ENCODE data around the gene SLC9A5. TPM values are rescaled to one million over a fixed set of nuclear protein-coding genes. Genes with fewer than 3 reads are reported as not detected.

The SLC9A5 gene
- total and polyA plus RNA-seq, 7 experiments from 2014 or later, result 0.11 to 3.7 (median 1.7) TPM

DNA sequence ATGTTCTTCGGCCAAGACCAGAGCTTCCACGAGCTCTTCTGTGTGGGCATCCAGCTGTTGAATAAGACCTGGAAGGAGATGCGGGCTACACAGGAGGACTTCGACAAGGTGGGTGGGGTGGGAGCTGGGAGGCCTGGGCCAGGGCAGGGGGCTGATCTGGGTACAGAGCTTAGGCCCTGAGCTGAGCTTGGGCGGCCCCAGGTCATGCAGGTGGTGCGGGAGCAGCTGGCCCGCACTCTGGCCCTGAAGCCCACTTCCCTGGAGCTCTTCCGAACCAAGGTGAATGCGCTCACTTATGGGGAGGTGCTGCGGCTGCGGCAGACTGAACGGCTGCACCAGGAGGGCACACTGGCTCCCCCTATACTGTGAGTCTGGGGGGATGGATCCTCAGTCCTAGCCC is 46.4 kb upstream of the SLC9A5 start:
- ChIA-PET POLR2A (interaction anchor here (1.1 kb wide), 1 partner anchor 9 kb away, joined by 3 read pairs; no protein-coding TSS in a partner anchor), CTCF (no interaction called here)
- no peak for DNase-seq
- H3K27ac ChIP-seq (ENCODE audit: low read depth, low read length), result no peak overlapping the region
- Mint-ChIP-seq H3K4me3 (no peak overlapping the region), H3K4me1 (peaks cover 0 to 8% (median 0%) of the 10 kb centered on the region in 7 donors), H3K27me3 (no peaks in the 10 kb centered on the region), H3K9me3 (no peaks in the 10 kb centered on the region), H3K27ac (no peak overlapping the region), H3K36me3 (peaks cover 0 to 3% (median 0%) of the 10 kb centered on the region in 5 donors)
- H3K27me3 ChIP-seq (ENCODE audit: control insufficient read depth in 2 of 2, insufficient read depth in 2 of 2, low read length in 2 of 2), result no peaks in the 10 kb centered on the region
- no peak for ATAC-seq
- H3K9me3 ChIP-seq (ENCODE audit: control insufficient read depth in 2 of 3, low read length in 3 of 3), result no peaks in the 10 kb centered on the region
- no peak overlapping the region for H3K4me3 ChIP-seq (ENCODE audit: low read length)
- no peaks in the 10 kb centered on the region for H3K4me1 ChIP-seq (ENCODE audit: control insufficient read depth in 2 of 2, insufficient read depth in 2 of 2, low read length in 2 of 2)
- intact Hi-C loops (cut with micrococcal nuclease), result no loop called here
- peaks cover 0 to 60% (median 5%) of the 10 kb centered on the region in 3 experiments for H3K36me3 ChIP-seq (ENCODE audit: control insufficient read depth in 2 of 3, insufficient read depth in 3 of 3, low read length in 3 of 3)

DNA sequence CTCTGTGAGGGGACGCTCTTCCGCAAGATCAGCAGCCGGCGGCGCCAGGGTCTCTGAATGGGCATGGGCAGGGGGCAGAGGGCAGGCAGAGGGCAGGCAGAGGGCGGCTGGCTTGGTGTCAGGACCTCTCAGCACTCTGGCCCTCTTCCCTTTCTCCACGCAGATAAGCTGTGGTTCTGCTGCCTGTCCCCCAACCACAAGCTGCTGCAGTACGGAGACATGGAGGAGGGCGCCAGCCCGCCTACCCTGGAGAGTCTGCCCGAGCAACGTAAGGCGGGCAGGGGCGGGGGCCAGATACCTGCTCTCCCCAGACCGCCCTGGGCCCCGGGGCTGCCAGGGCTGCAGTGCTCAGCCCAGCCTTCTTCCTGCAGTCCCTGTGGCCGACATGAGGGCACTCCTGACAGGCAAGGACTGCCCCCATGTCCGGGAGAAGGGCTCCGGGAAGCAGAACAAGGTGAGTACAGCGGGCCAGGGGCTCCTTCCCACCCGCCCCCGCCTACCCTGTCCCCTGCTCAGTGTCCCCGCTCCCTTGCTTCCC is 45.8 kb upstream of the SLC9A5 start:
- Histone ChIP-seq H3K4me3 (ENCODE audit: low read length) (no peak overlapping the region), H3K27ac (ENCODE audit: low read depth, low read length) (no peak overlapping the region), H3K9me3 (ENCODE audit: control insufficient read depth in 2 of 3, low read length in 3 of 3) (no peaks in the 10 kb centered on the region), H3K36me3 (ENCODE audit: control insufficient read depth in 2 of 3, insufficient read depth in 3 of 3, low read length in 3 of 3) (peaks cover 0 to 54% (median 3%) of the 10 kb centered on the region in 3 experiments), H3K27me3 (ENCODE audit: control insufficient read depth in 2 of 2, insufficient read depth in 2 of 2, low read length in 2 of 2) (no peaks in the 10 kb centered on the region), H3K4me1 (ENCODE audit: control insufficient read depth in 2 of 2, insufficient read depth in 2 of 2, low read length in 2 of 2) (no peaks in the 10 kb centered on the region)
- DNase-seq, result no peak
- H3K4me3 Mint-ChIP-seq, result no peak overlapping the region
- ChIA-PET POLR2A (interaction anchor here (1.1 kb wide), 1 partner anchor 10 kb away, joined by 3 read pairs; no protein-coding TSS in a partner anchor), CTCF (no interaction called here)
- H3K27me3 Mint-ChIP-seq, result no peaks in the 10 kb centered on the region
- intact Hi-C loops (cut with micrococcal nuclease), result no loop called here
- H3K4me1 Mint-ChIP-seq, result peaks cover 0 to 5% (median 0%) of the 10 kb centered on the region in 7 donors
- ATAC-seq, result no peak
- no peaks in the 10 kb centered on the region for H3K9me3 Mint-ChIP-seq
- H3K27ac Mint-ChIP-seq, result no peak overlapping the region
- peaks cover 0 to 3% (median 0%) of the 10 kb centered on the region in 5 donors for H3K36me3 Mint-ChIP-seq

DNA sequence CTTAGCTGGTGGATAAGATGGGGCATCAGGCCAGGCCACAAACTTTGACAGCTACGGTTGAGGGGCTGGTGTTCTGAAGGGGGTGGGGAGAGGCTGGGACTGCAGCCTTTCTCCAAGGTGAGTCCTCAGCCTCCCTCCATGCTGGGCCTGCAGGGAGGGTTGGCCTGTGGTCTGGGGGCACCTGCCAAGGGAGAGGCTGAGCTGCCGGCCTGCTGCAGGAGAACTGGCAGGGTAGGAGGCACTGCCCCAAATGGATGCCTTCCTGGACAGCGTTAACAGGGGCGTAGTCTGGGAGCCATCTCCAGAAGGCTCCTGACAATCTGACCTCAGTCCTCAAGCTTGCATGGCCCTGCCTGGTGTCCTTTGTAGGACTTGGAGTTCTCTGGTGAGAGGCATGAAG is 44.7 kb upstream of the SLC9A5 start:
- H3K27ac ChIP-seq (ENCODE audit: low read depth, low read length), result no peak overlapping the region
- H3K4me3 ChIP-seq (ENCODE audit: low read length), result no peak overlapping the region
- no peaks in the 10 kb centered on the region for H3K27me3 ChIP-seq (ENCODE audit: control insufficient read depth in 2 of 2, insufficient read depth in 2 of 2, low read length in 2 of 2)
- intact Hi-C loops (cut with micrococcal nuclease), result no loop called here
- no peak overlapping the region for H3K4me3 Mint-ChIP-seq
- peaks cover 0 to 1% (median 0%) of the 10 kb centered on the region in 11 donors for H3K9me3 Mint-ChIP-seq
- DNase-seq (no peak), ATAC-seq (no peak)
- POLR2A ChIA-PET, result interaction anchor here (1.5 kb wide), 1 partner anchor 10 kb away, joined by 3 read pairs; no protein-coding TSS in a partner anchor
- peaks cover 0 to 3% (median 0%) of the 10 kb centered on the region in 5 donors for H3K36me3 Mint-ChIP-seq
- H3K4me1 Mint-ChIP-seq, result peaks cover 0 to 5% (median 0%) of the 10 kb centered on the region in 7 donors
- CTCF ChIA-PET, result no interaction called here
- no peak overlapping the region for H3K27ac Mint-ChIP-seq
- no peaks in the 10 kb centered on the region for H3K27me3 Mint-ChIP-seq
- H3K36me3 ChIP-seq (ENCODE audit: control insufficient read depth in 2 of 3, insufficient read depth in 3 of 3, low read length in 3 of 3), result peaks cover 0 to 45% (median 3%) of the 10 kb centered on the region in 3 experiments
- H3K4me1 ChIP-seq (ENCODE audit: control insufficient read depth in 2 of 2, insufficient read depth in 2 of 2, low read length in 2 of 2), result no peaks in the 10 kb centered on the region
- no peaks in the 10 kb centered on the region for H3K9me3 ChIP-seq (ENCODE audit: control insufficient read depth in 2 of 3, low read length in 3 of 3)

DNA sequence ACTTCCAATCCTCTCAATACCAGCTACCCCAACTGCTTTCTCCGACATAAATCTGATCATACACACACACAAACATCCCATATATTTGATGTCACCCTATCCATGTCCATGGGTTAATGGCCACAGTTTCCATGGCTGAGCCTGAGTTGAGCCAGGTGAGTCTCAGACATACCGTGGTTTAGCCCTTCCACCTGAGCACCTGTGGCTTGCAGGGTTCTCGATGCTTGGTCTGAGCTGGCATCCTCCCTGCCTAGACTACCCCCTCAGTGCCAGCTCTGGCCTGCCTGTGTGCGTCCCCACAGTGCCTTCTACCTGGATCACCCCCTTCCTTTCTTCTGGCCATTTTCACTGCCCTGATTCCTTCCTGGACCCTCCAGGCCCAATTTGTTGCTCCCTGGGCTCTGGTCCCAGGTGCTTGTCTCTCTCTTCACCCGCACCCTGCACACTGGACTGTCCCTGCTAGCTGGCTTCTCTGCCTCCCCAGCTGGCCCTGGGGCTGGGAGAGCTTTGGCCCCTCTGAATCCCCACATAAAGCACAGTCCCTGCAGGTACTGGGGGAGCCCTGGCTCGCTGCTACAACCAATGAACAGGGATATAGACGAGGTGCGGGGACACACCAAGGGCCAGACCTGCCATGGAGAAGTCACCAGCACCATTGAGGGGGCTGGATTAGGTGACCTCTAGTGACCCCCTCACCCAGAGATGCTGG is 42.5 kb upstream of the SLC9A5 start:
- Mint-ChIP-seq H3K36me3 (no peaks in the 10 kb centered on the region), H3K4me1 (peaks cover 0 to 3% (median 0%) of the 10 kb centered on the region in 7 donors), H3K27ac (peak overlapping the region in 3 of 9 donors; percentile 10 to 40 (median 34)), H3K4me3 (no peak overlapping the region), H3K27me3 (no peaks in the 10 kb centered on the region), H3K9me3 (peaks cover 0 to 1% (median 0%) of the 10 kb centered on the region in 11 donors)
- no peak overlapping the region for H3K27ac ChIP-seq (ENCODE audit: low read depth, low read length)
- ATAC-seq (no peak), DNase-seq (no peak)
- no peak overlapping the region for H3K4me3 ChIP-seq (ENCODE audit: low read length)
- CTCF ChIA-PET, result no interaction called here
- peaks cover 0 to 35% (median 3%) of the 10 kb centered on the region in 3 experiments for H3K36me3 ChIP-seq (ENCODE audit: control insufficient read depth in 2 of 3, insufficient read depth in 3 of 3, low read length in 3 of 3)
- no peaks in the 10 kb centered on the region for H3K9me3 ChIP-seq (ENCODE audit: control insufficient read depth in 2 of 3, low read length in 3 of 3)
- intact Hi-C loops (cut with micrococcal nuclease), result no loop called here
- POLR2A ChIA-PET, result no interaction called here
- no peaks in the 10 kb centered on the region for H3K27me3 ChIP-seq (ENCODE audit: control insufficient read depth in 2 of 2, insufficient read depth in 2 of 2, low read length in 2 of 2)
- no peaks in the 10 kb centered on the region for H3K4me1 ChIP-seq (ENCODE audit: control insufficient read depth in 2 of 2, insufficient read depth in 2 of 2, low read length in 2 of 2)

DNA sequence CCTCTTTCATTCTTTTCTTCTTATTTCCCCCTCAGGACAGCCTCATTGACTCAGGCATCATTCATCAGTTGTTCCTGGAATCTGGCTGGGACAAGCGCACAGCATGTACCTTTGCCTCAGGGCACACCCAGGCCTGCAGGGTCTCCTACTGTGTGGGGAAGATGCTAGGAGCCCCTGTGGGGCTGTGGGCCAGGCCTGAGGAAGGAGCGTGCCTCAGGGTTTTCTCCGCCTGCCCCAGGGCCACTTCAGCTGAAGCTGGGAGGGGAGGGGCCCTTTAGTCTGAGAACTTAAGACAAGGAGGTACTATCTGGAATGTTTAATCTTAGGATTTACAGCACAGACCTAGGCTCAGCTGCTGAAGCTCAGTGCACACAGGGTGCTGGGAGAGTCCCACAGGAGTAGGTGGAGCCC is 41.9 kb upstream of the SLC9A5 start:
- Histone ChIP-seq H3K36me3 (ENCODE audit: control insufficient read depth in 2 of 3, insufficient read depth in 3 of 3, low read length in 3 of 3) (peaks cover 0 to 30% (median 0%) of the 10 kb centered on the region in 3 experiments), H3K4me3 (ENCODE audit: low read length) (no peak overlapping the region), H3K9me3 (ENCODE audit: control insufficient read depth in 2 of 3, low read length in 3 of 3) (no peaks in the 10 kb centered on the region), H3K27ac (ENCODE audit: low read depth, low read length) (no peak overlapping the region), H3K27me3 (ENCODE audit: control insufficient read depth in 2 of 2, insufficient read depth in 2 of 2, low read length in 2 of 2) (no peaks in the 10 kb centered on the region), H3K4me1 (ENCODE audit: control insufficient read depth in 2 of 2, insufficient read depth in 2 of 2, low read length in 2 of 2) (no peaks in the 10 kb centered on the region)
- Mint-ChIP-seq H3K4me3 (no peak overlapping the region), H3K36me3 (peaks cover 0 to 3% (median 0%) of the 10 kb centered on the region in 5 donors), H3K27me3 (no peaks in the 10 kb centered on the region), H3K27ac (peak overlapping the region in 1 of 9 donors; percentile 10), H3K4me1 (peaks cover 0 to 3% (median 0%) of the 10 kb centered on the region in 7 donors), H3K9me3 (peaks cover 0 to 1% (median 0%) of the 10 kb centered on the region in 11 donors)
- POLR2A ChIA-PET, result no interaction called here
- ATAC-seq (no peak), DNase-seq (no peak)
- CTCF ChIA-PET, result interaction anchor here (0.6 kb wide), 1 partner anchor 521 kb away, joined by 3 read pairs; no protein-coding TSS in a partner anchor
- intact Hi-C loops (cut with micrococcal nuclease), result no loop called here

DNA sequence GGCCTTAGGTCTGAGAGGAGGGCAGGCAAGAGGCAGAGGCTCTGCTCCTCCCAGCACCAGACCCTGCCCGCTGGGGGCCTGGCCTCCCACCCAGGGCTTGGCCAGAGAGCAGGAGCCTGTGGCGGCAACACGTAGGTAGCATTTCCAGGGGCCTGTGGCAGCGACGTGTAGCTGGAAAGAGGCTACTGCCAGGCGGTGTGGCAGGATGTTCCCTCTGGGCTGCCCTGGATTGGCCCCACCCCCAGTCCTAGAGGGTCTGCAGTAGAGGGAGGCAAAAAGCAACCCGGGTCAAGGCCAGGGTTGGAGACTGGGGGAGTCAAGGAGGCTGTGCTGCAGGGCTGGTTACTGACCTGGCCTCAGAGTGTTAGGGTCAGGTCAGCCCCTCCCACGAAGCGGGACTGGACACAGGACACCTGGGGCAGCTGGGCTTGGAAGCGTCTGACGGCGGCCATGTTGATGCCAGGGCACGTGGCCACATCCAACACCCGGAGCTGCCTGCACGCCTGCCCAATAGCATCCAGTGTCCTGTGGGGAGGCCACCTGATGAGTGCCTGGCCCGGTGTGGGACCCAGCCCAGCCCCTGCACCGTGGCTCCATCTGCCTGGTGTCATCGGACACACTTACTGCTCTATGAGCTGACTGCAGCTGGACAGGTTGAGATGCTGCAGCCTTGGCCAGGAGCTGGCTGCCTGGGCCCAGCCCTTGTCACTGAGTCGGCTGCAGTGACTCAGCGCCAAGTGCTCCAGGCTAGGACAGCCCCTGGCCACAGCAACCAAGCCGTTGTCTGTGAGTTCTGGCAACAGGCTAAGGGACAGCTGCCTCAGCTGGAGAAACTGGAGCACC is 41.3 kb upstream of the SLC9A5 start:
- Histone ChIP-seq H3K4me1 (ENCODE audit: control insufficient read depth in 2 of 2, insufficient read depth in 2 of 2, low read length in 2 of 2) (no peaks in the 10 kb centered on the region), H3K9me3 (ENCODE audit: control insufficient read depth in 2 of 3, low read length in 3 of 3) (no peaks in the 10 kb centered on the region), H3K36me3 (ENCODE audit: control insufficient read depth in 2 of 3, insufficient read depth in 3 of 3, low read length in 3 of 3) (peaks cover 0 to 24% (median 0%) of the 10 kb centered on the region in 3 experiments), H3K27ac (ENCODE audit: low read depth, low read length) (no peak overlapping the region), H3K27me3 (ENCODE audit: control insufficient read depth in 2 of 2, insufficient read depth in 2 of 2, low read length in 2 of 2) (no peaks in the 10 kb centered on the region), H3K4me3 (ENCODE audit: low read length) (no peak overlapping the region)
- intact Hi-C loops (cut with micrococcal nuclease), result no loop called here
- DNase-seq (no peak), ATAC-seq (no peak)
- CTCF ChIA-PET, result interaction anchor here (0.6 kb wide), 2 partner anchors 39 to 521 kb away, joined by 3 to 4 read pairs; no protein-coding TSS in a partner anchor
- POLR2A ChIA-PET, result interaction anchor here (0.8 to 1.5 kb wide), 2 partner anchors 19 to 213 kb away, joined by 3 to 4 read pairs; partner anchors contain the start of gene TMEM208
- Mint-ChIP-seq H3K9me3 (peaks cover 0 to 1% (median 0%) of the 10 kb centered on the region in 11 donors), H3K4me3 (no peak overlapping the region), H3K27ac (no peak overlapping the region), H3K27me3 (no peaks in the 10 kb centered on the region), H3K4me1 (peaks cover 0 to 3% (median 0%) of the 10 kb centered on the region in 7 donors), H3K36me3 (peaks cover 0 to 4% (median 0%) of the 10 kb centered on the region in 5 donors)
